HCT116 (cell line): ENCODE measurements around the gene MYO7B. TPM values are rescaled to one million over a fixed set of nuclear protein-coding genes. Genes with fewer than 3 reads are reported as not detected.

ENCODE experiments used
- ATAC-seq: fragments of 200-7000 bp; cut with Tn5 transposase; 2 replicates; pipeline ENCODE4 v1.9.1; 2020; ENCODE audit warnings: mild to moderate bottlenecking, moderate library complexity
- BruUV-seq: library from RNA; stranded (reverse); fragments of 400-500 nt; replicated peaks from 2 replicates; lab custom pipeline; 2021; lab: Mats Ljungman, UMichigan
- CTCF ChIA-PET: fragments of 300-600 bp; sonication (Branson Sonifier 250); formaldehyde crosslinking; loops from one replicate; lab custom pipeline; 2021; ENCODE audit warnings: antibody characterized with exemption; lab: Charles Lee
- POLR2A ChIA-PET: fragments of 300-600, 350-600 bp; sonication (Branson Sonifier 250); formaldehyde crosslinking; loops from one replicate; lab custom pipeline; 2021; ENCODE audit warnings: antibody characterized with exemption; lab: Charles Lee
- RAD21 ChIA-PET, 2 experiments: fragments of 300-600 bp; sonication (Branson Sonifier 250); formaldehyde crosslinking; loops; one replicate each; lab custom pipeline; 2023; ENCODE audit warnings: low total read pairs in 2 of 2; ENCODE audit not compliant: uncharacterized antibody in 2 of 2, unreplicated experiment in 2 of 2, low non-redundant PET in 1 of 2; lab: Charles Lee
- DNase-seq: peaks from one replicate; pipeline ENCODE4 v3.0.0-alpha.2; 2010; ENCODE audit warnings: low read depth, low spot score
- H2AFZ ChIP-seq: fragments of 200-600 bp; shearing (Covaris generic), sonication (generic); 2 replicates; pipeline ENCODE4 v1.6.1; 2017; ENCODE audit warnings: low read depth, mixed run types, mixed read lengths, antibody characterized with exemption, low read length; ENCODE audit not compliant: poor library complexity, severe bottlenecking
- H3K27ac ChIP-seq: 2 replicates; pipeline ENCODE4 v1.5.1; 2012; ENCODE audit warnings: low read depth, low read length
- H3K27me3 ChIP-seq: fragments of 200-600 bp; sonication (generic); 2 replicates; pipeline ENCODE4 v1.6.1; 2016; ENCODE audit warnings: mixed run types, low read length, mixed read lengths; ENCODE audit not compliant: insufficient read depth
- H3K36me3 ChIP-seq, 2 experiments: fragments of 200-500 bp in 1 of 2; fragments of 200-600 bp in 1 of 2; sonication (Bioruptor generic) in 1 of 2; sonication (generic) in 1 of 2; 2 replicates each; pipeline versions ENCODE4 v1.5.1 to v1.6.1; 2014 to 2016; ENCODE audit warnings: low read length in 2 of 2, inconsistent platforms in 1 of 2, mixed read lengths in 1 of 2, mixed run types in 1 of 2; ENCODE audit not compliant: insufficient read depth in 2 of 2, control insufficient read depth in 1 of 2
- H3K4me1 ChIP-seq, 2 experiments: fragments of 200-600 bp in 1 of 2; sonication (generic) in 1 of 2; 2 replicates each; pipeline versions ENCODE4 v1.5.1 to v1.6.1; 2012 to 2017; ENCODE audit warnings: low read length in 2 of 2, inconsistent platforms in 1 of 2, mild to moderate bottlenecking in 1 of 2, mixed read lengths in 1 of 2, mixed run types in 1 of 2, moderate library complexity in 1 of 2; ENCODE audit not compliant: insufficient read depth in 2 of 2, control insufficient read depth in 1 of 2
- H3K4me2 ChIP-seq: fragments of 200-600 bp; sonication (generic); 2 replicates; pipeline ENCODE4 v1.6.1; 2017; ENCODE audit warnings: mixed run types, low read length, mixed read lengths
- H3K4me3 ChIP-seq, 2 experiments: fragments of 200-600 bp in 1 of 2; sonication (generic) in 1 of 2; replicated peaks in 1 of 2; 2 replicates each; pipeline ENCODE4 v1.5.1; 2011 to 2016; ENCODE audit warnings: low read length in 2 of 2, control low read depth in 1 of 2, low read depth in 1 of 2, mild to moderate bottlenecking in 1 of 2, mixed read lengths in 1 of 2, mixed run types in 1 of 2
- H3K79me2 ChIP-seq: fragments of 200-600 bp; sonication (generic); 2 replicates; pipeline ENCODE4 v1.6.1; 2017; ENCODE audit warnings: mild to moderate bottlenecking, mixed run types, low read length, moderate library complexity, mixed read lengths; ENCODE audit not compliant: insufficient read depth
- H3K9ac ChIP-seq: fragments of 200-600 bp; sonication (generic); 2 replicates; pipeline ENCODE4 v1.6.1; 2016; ENCODE audit warnings: low read length, mixed read lengths
- H3K9me2 ChIP-seq: fragments of 200-600 bp; sonication (generic), shearing (Covaris generic); 2 replicates; pipeline ENCODE4 v1.6.1; 2017; ENCODE audit warnings: mixed run types, mild to moderate bottlenecking, moderate library complexity; ENCODE audit not compliant: insufficient read depth
- H3K9me3 ChIP-seq, 2 experiments: fragments of 200-500 bp in 1 of 2; fragments of 200-600 bp in 1 of 2; sonication (Bioruptor generic) in 1 of 2; sonication (generic) in 1 of 2; 2 replicates each; pipeline ENCODE4 v1.6.1; 2014 to 2017; ENCODE audit warnings: low read length in 2 of 2, mixed read lengths in 2 of 2, inconsistent platforms in 1 of 2, low read depth in 1 of 2, mild to moderate bottlenecking in 1 of 2, mixed run types in 1 of 2, moderate library complexity in 1 of 2; ENCODE audit not compliant: control insufficient read depth in 1 of 2, insufficient read depth in 1 of 2
- H4K20me1 ChIP-seq: fragments of 200-600 bp; sonication (generic), shearing (Covaris generic); 2 replicates; pipeline ENCODE4 v1.6.1; 2017; ENCODE audit warnings: mixed run types, mild to moderate bottlenecking, moderate library complexity; ENCODE audit not compliant: insufficient read depth
- CBX3 ChIP-seq: IDR thresholded peaks from 2 replicates; pipeline ENCODE4 v1.6.1; 2012; ENCODE audit warnings: low read depth
- EGR1 ChIP-seq: IDR thresholded peaks from 2 replicates; pipeline ENCODE4 v1.6.1; 2012; ENCODE audit warnings: low read depth
- ELF1 ChIP-seq: IDR thresholded peaks from 2 replicates; pipeline ENCODE4 v1.6.1; 2012; ENCODE audit warnings: low read depth, borderline replicate concordance
- JUND ChIP-seq: IDR thresholded peaks from 2 replicates; pipeline ENCODE4 v1.6.1; 2012
- SRF ChIP-seq: IDR thresholded peaks from 2 replicates; pipeline ENCODE4 v1.6.1; 2012; ENCODE audit warnings: low read depth
- ZFX ChIP-seq: fragments of 450-650 bp; IDR thresholded peaks from 2 replicates; pipeline ENCODE4 v1.6.1; 2017
- intact Hi-C: fragments of 100-400 bp; cut with micrococcal nuclease; formaldehyde crosslinking; loops from 2 replicates; pipeline ENCODE4 v1.10.0; 2022
- total RNA-seq: library from RNA; stranded (reverse); gene quantifications from one replicate; pipeline ENCODE4 v1.2.1, GENCODE V29; 2021; ENCODE audit not compliant: unreplicated experiment
- TF ChIP-seq, protein P1 (sequence below): IDR thresholded peaks from 2 replicates; pipeline ENCODE4 v1.6.1; 2012
- TF ChIP-seq, protein P2 (sequence below): IDR thresholded peaks from 2 replicates; pipeline ENCODE4 v1.6.1; 2012
- TF ChIP-seq, protein P3 (sequence below): IDR thresholded peaks from 2 replicates; pipeline ENCODE4 v1.6.1; 2011; ENCODE audit warnings: mild to moderate bottlenecking, low read length, moderate library complexity; ENCODE audit not compliant: insufficient replicate concordance; ENCODE audit errors: extremely low read depth

The MYO7B gene
- total RNA-seq, 1 experiment from 2014 or later: 0.07 TPM

DNA sequence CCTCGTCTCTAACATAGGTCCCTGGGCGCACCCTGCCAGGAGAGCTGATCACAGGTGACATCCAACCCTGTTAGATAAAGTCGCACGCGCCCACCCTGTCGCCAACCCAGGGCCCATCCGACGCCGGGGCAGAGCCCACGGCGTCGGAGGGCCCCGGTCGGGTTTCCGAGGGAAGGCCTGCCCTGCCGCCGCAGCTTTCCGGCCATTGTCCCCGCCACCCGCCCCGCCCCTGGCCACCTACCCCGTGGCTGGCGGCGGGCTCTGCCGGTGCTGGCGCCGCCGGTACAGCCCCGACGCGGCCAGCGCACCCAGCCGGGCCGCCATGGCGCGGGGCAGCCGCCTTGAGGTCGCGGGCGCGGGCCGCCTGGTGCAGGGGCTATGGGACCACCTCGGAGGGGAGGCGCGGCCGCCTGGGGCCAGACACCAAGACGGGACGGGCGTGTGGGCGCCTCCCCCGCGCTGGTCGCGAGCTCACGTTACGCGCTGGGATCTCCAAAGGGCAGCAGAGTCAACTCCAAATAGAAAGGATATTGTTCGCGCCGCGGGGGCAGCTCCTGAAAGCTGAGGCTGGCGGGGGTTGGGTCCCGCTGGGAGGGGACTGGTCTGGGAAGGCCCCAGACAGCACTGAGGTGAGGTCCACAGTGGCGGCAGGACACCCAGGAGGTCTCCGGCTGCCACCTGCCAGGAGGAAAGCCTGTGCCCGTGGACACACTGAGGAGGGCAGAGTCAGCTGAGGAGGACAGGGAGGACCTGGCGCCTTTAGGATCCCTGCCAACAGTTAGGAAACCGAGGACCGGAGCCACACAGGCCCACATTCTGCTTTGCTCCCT is 128.8 kb downstream of the MYO7B start:
- H3K27ac ChIP-seq: no peak overlapping the region
- CTCF ChIA-PET: interaction anchor here (0.9 kb wide), 1 partner anchor 73 kb away, joined by 3 read pairs; no protein-coding TSS in a partner anchor
- ATAC-seq: no peak
- POLR2A ChIA-PET: no interaction called here
- no peaks in the 10 kb centered on the region for H3K27me3 ChIP-seq
- H3K9me2 ChIP-seq: no peaks in the 10 kb centered on the region
- intact Hi-C loops: no loop called here
- RAD21 ChIA-PET: interaction anchor here in 1 of 2 experiments (0.6 kb wide), 1 partner anchor 486 kb away, joined by 5 read pairs; no protein-coding TSS in a partner anchor
- TF ChIP-seq CBX3: no peak
- no peak for TF ChIP-seq JUND
- no peak for TF ChIP-seq ELF1
- TF ChIP-seq, protein P1, sequence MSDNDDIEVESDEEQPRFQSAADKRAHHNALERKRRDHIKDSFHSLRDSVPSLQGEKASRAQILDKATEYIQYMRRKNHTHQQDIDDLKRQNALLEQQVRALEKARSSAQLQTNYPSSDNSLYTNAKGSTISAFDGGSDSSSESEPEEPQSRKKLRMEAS: no peak
- TF ChIP-seq, protein P2, sequence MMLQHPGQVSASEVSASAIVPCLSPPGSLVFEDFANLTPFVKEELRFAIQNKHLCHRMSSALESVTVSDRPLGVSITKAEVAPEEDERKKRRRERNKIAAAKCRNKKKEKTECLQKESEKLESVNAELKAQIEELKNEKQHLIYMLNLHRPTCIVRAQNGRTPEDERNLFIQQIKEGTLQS: no peak
- TF ChIP-seq, protein P3, sequence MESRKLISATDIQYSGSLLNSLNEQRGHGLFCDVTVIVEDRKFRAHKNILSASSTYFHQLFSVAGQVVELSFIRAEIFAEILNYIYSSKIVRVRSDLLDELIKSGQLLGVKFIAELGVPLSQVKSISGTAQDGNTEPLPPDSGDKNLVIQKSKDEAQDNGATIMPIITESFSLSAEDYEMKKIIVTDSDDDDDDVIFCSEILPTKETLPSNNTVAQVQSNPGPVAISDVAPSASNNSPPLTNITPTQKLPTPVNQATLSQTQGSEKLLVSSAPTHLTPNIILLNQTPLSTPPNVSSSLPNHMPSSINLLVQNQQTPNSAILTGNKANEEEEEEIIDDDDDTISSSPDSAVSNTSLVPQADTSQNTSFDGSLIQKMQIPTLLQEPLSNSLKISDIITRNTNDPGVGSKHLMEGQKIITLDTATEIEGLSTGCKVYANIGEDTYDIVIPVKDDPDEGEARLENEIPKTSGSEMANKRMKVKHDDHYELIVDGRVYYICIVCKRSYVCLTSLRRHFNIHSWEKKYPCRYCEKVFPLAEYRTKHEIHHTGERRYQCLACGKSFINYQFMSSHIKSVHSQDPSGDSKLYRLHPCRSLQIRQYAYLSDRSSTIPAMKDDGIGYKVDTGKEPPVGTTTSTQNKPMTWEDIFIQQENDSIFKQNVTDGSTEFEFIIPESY: no peak
- TF ChIP-seq ZFX: no peak
- no peak for TF ChIP-seq EGR1
- no peak for TF ChIP-seq SRF
- no peaks in the 10 kb centered on the region for H3K79me2 ChIP-seq
- H3K9me3 ChIP-seq: no peaks in the 10 kb centered on the region; a peak in 1 of 4 replicates
- H3K4me1 ChIP-seq: peaks cover 0 to 8% of the 10 kb centered on the region in 2 experiments; a peak in 1 of 4 replicates
- H3K4me3 ChIP-seq: no peak overlapping the region
- no peak overlapping the region for H3K9ac ChIP-seq
- no peak for DNase-seq
- BruUV-seq: no TSS peak
- no peaks in the 10 kb centered on the region for H4K20me1 ChIP-seq
- H2AFZ ChIP-seq: no peak overlapping the region
- no peaks in the 10 kb centered on the region for H3K36me3 ChIP-seq
- H3K4me2 ChIP-seq: no peak overlapping the region
